Measurements from ENCODE around the gene PRMT1. TPM values are rescaled to one million over a fixed set of nuclear protein-coding genes. Genes with fewer than 3 reads are reported as not detected.

PRMT1 gene
- total and polyA plus RNA-seq, 2 of the 13 experiments (the other 11 are each of a cell fraction or from before 2014, with no cell fraction given), result 324 to 374 TPM

GRCh38 chr19:49640113-49640898, 36.8 kb upstream of the PRMT1 start, which contains the start of gene RRAS (continued):
- TF ChIP-seq MXD3 (CRISPR knock-in tag; IDR thresholded peaks at IDR 0.05) (peak; percentile 11; the same call in 1 of the 2 replicates), ZNF20 (CRISPR knock-in tag; IDR thresholded peaks at IDR 0.05) (no peak), ZBTB44 (CRISPR knock-in tag; IDR thresholded peaks at IDR 0.05) (no peak), ZNF530 (CRISPR knock-in tag; IDR thresholded peaks at IDR 0.05; ENCODE audit: low read depth) (no peak), NBN (conservative IDR thresholded peaks at IDR 0.05) (no peak), ZNF790 (CRISPR knock-in tag; IDR thresholded peaks at IDR 0.05; ENCODE audit: borderline replicate concordance) (no peak), ATF4 (CRISPR knock-in tag; IDR thresholded peaks at IDR 0.05) (no peak), ELF1 (CRISPR knock-in tag; IDR thresholded peaks at IDR 0.05) (peak; percentile 94), ZNF224 (CRISPR knock-in tag; IDR thresholded peaks at IDR 0.05) (no peak), ZNF318 (CRISPR knock-in tag; IDR thresholded peaks at IDR 0.05) (no peak), ASH2L (IDR thresholded peaks at IDR 0.05; ENCODE audit: insufficient read length, low read depth, low read length) (peak; percentile 86), SETDB1 (CRISPR knock-in tag; IDR thresholded peaks at IDR 0.05; ENCODE audit: borderline replicate concordance) (no peak), PAX8 (CRISPR knock-in tag; IDR thresholded peaks at IDR 0.05; ENCODE audit: borderline replicate concordance) (no peak), ZNF333 (CRISPR knock-in tag; IDR thresholded peaks at IDR 0.05; ENCODE audit: borderline replicate concordance) (no peak), SKIL (CRISPR knock-in tag; IDR thresholded peaks at IDR 0.05; ENCODE audit: borderline replicate concordance) (peak; percentile 88)

Data from HepG2 (cell line).